ENCODE measurements around the gene PASD1.
"Not testable (repeated sequence)": the region's sequence is repeated elsewhere in the genome, so short reads cannot be mapped to it uniquely, and the experiment has no call there.

The PASD1 gene

DNA sequence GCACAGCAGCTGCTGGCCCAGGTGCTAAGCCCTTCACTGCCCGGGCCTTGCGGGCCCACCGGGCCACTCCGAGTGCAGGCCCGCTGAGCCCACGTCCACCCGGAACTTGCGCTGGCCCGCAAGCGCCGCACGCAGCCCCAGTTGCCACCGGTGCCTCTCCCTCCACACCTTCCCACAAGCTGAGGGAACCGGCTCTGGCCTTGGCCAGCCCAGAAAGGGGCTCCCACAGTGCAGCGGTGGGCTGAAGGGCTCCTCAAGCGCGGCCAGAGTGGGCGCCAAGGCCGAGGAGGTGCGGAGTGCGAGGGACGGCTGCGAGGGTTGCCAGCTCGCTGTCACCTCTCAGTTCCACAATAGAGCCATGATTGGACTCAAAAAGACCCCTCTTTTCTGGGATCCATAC is 472 bp upstream of the PASD1 start:
- not testable (repeated sequence) for H3K4me1 ChIP-seq (ENCODE audit: insufficient read depth, low read length); H3K9me3 ChIP-seq (ENCODE audit: control insufficient read depth, insufficient read depth, low read length); H3K36me3 ChIP-seq (ENCODE audit: insufficient read depth, low read length); H3K9ac ChIP-seq (ENCODE audit: low read depth, low read length)

DNA sequence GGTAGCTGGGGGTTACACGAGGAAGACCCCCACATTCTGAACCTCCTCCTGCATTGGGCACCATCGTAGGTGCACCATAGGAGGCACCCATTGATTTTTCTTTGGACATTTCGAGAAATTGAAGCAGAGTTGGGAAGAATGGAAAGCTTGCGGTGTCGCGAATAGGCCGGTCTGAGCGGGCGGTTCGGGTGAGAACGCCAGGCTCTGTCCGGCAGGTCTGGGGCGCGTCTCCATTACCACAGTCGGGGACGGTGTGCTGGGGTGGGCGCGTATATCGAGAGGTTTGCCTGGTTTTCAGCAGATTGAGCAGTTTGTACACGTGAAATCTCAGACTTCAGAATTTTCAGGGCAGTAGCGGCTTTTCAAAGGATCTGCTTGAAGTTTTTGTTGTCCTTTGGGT is 560 bp downstream of the PASD1 start:
- Histone ChIP-seq H3K4me1 (ENCODE audit: insufficient read depth, low read length) (no peaks in the 10 kb centered on the region), H3K36me3 (ENCODE audit: insufficient read depth, low read length) (no peaks in the 10 kb centered on the region), H3K9me3 (ENCODE audit: control insufficient read depth, insufficient read depth, low read length) (no peaks in the 10 kb centered on the region), H3K9ac (ENCODE audit: low read depth, low read length) (no peak overlapping the region)

DNA sequence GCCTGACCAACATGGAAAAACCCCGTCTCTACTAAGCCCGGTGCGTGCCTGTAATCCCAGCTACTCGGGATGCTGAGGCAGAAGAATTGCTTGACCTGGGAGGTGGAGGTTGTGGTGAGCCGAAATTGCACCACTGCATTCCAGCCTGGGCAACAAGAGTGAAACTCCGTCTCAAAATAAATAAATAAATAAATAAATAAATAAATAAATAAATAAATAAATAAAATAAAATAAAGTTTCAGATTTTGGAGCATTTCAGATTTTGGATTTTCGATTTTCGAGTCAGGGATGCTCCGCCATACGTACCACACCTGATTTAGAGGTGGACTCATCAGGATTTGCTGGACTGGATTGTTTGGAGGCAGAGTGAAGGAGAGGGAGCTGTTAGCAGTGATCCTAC is 3.4 kb downstream of the PASD1 start:
- H3K36me3 ChIP-seq (ENCODE audit: insufficient read depth, low read length); H3K9me3 ChIP-seq (ENCODE audit: control insufficient read depth, insufficient read depth, low read length); H3K4me1 ChIP-seq (ENCODE audit: insufficient read depth, low read length); H3K9ac ChIP-seq (ENCODE audit: low read depth, low read length): not testable (repeated sequence)

DNA sequence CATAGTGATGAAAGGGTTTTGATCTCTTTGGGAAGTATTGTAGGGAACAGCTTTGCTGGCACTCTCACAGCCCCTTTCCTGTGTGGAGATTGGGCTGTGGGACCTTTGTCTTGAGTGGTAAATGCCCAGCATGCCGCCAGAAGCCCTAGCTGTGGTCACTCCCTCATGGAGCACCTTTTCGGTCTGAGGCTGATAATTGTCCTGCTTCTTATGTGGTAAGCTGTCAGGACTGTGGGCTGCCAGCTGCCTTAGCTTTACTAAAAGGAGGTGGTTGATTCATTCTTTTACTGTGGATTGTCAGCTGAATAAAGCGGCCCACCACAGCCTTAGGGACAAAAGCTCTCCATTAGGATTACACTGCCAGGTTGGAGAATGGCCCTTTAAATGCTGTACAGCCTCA is 7.1 kb downstream of the PASD1 start:
- Histone ChIP-seq H3K9ac (ENCODE audit: low read depth, low read length) (no peak overlapping the region), H3K9me3 (ENCODE audit: control insufficient read depth, insufficient read depth, low read length) (no peaks in the 10 kb centered on the region)

DNA sequence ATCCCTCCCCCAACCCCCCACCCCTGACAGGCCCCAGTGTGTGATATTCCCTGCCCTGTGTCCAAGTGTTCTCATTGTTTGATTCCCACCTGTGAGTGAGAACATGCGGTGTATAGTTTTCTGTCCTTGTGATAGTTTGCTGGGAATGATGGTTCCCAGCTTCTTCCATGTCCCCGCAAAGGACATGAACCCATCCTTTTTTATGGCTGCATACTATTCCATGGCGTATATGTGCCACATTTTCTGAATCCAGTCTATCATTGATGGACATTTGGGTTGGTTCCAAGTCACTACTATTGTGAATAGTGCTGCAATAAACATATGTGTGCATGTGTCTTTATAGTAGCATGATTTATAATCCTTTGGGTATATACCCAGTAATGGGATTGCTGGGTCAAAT is 29.9 kb downstream of the PASD1 start:
- not testable (repeated sequence) for H3K9ac ChIP-seq (ENCODE audit: low read depth, low read length); H3K4me1 ChIP-seq (ENCODE audit: insufficient read depth, low read length); H3K9me3 ChIP-seq (ENCODE audit: control insufficient read depth, insufficient read depth, low read length); H3K36me3 ChIP-seq (ENCODE audit: insufficient read depth, low read length)

More for the DNA sequence above, 7.1 kb downstream of the PASD1 start:
- H3K4me1 ChIP-seq (ENCODE audit: insufficient read depth, low read length), result no peaks in the 10 kb centered on the region
- no peaks in the 10 kb centered on the region for H3K36me3 ChIP-seq (ENCODE audit: insufficient read depth, low read length)

DNA sequence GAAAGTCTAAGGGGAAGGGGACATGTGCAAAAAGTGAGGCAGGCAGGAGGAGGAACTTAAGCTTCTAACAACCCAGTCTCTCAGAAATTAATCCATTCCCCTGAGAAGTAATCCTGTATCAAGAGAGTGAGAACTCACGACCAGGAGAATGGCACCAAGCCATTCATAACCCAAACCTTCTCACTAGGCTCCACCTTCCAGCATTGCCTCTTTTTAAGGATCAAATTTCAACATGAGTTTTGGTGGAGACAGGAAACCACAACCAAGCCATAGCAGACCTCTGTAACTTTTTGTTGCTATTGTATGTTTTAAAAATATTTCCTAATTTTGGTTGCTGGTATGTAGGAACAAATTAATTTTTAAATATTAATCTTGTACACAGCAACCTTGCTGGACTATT is 32.8 kb downstream of the PASD1 start:
- Histone ChIP-seq H3K9me3 (ENCODE audit: control insufficient read depth, insufficient read depth, low read length) (peaks cover 9% of the 10 kb centered on the region), H3K9ac (ENCODE audit: low read depth, low read length) (no peak overlapping the region), H3K4me1 (ENCODE audit: insufficient read depth, low read length) (no peaks in the 10 kb centered on the region), H3K36me3 (ENCODE audit: insufficient read depth, low read length) (no peaks in the 10 kb centered on the region)

DNA sequence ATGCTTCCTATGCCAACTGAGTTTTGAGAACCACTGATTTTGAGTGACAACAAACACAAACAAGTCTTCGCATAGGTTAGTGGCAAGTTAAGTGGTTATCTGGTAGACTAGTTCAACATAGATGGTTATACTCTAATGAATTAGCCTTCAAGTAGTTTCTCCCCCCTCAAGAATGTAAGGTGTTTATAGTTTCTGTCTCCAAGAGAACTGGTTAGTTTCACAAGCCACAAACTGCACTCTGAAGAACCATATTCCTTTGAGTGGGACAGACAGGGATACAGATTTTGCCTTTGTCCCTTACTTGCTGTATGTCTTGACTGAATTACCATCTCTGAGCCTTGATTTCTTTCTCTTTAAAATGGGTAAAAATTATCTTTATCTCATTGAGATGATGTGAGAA is 41.5 kb downstream of the PASD1 start:
- no peak overlapping the region for H3K9ac ChIP-seq (ENCODE audit: low read depth, low read length)
- H3K9me3 ChIP-seq (ENCODE audit: control insufficient read depth, insufficient read depth, low read length), result peaks cover 9% of the 10 kb centered on the region

DNA sequence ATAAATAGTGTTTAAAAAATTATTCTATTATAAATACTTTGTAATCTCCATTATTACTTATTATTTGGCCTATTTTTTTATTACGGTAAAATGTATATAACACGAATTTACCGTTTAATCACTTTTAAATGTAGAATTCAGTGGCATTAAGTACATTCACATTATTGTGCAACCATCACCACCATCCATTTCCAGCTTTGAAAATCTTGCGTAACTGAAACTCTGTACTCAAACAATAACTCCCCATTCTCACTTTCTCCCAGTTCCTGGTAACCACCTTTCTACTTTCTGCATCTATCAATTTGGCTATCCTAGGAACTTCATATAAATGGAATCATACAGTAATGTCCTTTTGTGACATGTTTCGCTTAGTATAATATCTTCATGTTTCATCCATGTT is 45.7 kb downstream of the PASD1 start:
- H3K36me3 ChIP-seq (ENCODE audit: insufficient read depth, low read length), result no peaks in the 10 kb centered on the region
- H3K9me3 ChIP-seq (ENCODE audit: control insufficient read depth, insufficient read depth, low read length), result no peaks in the 10 kb centered on the region
- no peak overlapping the region for H3K9ac ChIP-seq (ENCODE audit: low read depth, low read length)
- H3K4me1 ChIP-seq (ENCODE audit: insufficient read depth, low read length), result peaks cover 7% of the 10 kb centered on the region; the same call in 1 of the 2 replicates

More for the DNA sequence above, 41.5 kb downstream of the PASD1 start:
- no peaks in the 10 kb centered on the region for H3K36me3 ChIP-seq (ENCODE audit: insufficient read depth, low read length)
- H3K4me1 ChIP-seq (ENCODE audit: insufficient read depth, low read length), result peaks cover 7% of the 10 kb centered on the region; the same call in 1 of the 2 replicates

DNA sequence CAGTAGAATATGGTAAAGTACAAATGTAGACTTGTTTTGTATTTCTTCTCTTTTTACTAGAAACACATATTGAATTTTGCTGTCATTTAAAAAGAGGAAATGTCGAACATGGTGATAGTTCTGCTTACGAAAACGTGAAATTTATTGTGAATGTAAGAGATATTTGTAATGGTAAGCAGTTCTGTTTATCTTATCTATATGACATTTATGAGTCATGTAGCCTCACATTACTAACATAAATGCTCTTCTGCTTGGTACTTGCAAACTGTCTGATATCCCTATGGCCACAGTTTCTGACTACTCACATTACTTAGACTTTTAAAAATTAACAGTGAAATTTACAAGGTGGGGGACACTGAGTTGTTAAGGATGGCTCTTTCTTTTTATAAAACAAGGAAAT is 57.9 kb downstream of the PASD1 start:
- Histone ChIP-seq H3K4me1 (ENCODE audit: insufficient read depth, low read length) (no peaks in the 10 kb centered on the region), H3K9ac (ENCODE audit: low read depth, low read length) (no peak overlapping the region), H3K36me3 (ENCODE audit: insufficient read depth, low read length) (no peaks in the 10 kb centered on the region), H3K9me3 (ENCODE audit: control insufficient read depth, insufficient read depth, low read length) (no peaks in the 10 kb centered on the region)

DNA sequence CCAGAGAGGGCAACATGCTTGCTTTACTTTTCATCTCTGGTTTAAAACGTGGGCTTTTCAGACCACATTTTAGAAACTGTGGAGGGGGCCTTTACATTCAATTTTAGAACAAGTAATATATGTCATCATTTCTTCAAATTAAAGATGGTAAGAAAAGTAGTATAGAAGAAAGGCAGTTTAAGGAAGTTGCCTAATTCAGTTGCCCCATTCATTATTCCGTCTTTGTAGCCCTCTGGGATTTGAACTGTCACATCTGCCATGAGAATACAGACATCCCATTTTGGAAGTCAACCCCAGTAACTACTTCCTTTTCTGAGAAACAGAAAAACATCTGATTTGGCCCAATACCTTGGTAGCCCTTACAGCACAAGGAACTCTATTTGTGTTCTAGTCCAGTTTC is 61.2 kb downstream of the PASD1 start:
- no peak overlapping the region for H3K9ac ChIP-seq (ENCODE audit: low read depth, low read length)
- H3K9me3 ChIP-seq (ENCODE audit: control insufficient read depth, insufficient read depth, low read length), result no peaks in the 10 kb centered on the region
- no peaks in the 10 kb centered on the region for H3K4me1 ChIP-seq (ENCODE audit: insufficient read depth, low read length)
- H3K36me3 ChIP-seq (ENCODE audit: insufficient read depth, low read length), result no peaks in the 10 kb centered on the region

DNA sequence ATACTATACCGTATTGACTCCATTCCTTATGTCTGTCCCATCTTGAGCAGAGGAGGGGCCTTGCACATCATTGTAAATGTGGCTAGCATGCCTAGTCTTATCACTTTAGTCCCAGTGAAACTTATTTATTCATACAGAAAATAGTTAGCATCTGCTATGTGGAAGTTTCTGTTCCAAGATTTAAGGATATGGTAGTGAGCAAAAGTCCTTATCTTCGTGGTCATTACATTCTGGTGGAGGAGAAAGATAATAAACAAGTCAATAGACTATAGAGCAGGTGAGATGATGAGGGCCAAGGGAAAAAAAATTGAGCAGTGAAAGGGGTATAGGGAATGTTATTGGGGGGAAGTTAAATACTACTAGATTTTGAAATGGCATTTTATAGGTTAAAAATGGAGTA is 68.3 kb downstream of the PASD1 start:
- Histone ChIP-seq H3K9ac (ENCODE audit: low read depth, low read length) (no peak overlapping the region), H3K4me1 (ENCODE audit: insufficient read depth, low read length) (no peaks in the 10 kb centered on the region), H3K36me3 (ENCODE audit: insufficient read depth, low read length) (no peaks in the 10 kb centered on the region), H3K9me3 (ENCODE audit: control insufficient read depth, insufficient read depth, low read length) (no peaks in the 10 kb centered on the region)

DNA sequence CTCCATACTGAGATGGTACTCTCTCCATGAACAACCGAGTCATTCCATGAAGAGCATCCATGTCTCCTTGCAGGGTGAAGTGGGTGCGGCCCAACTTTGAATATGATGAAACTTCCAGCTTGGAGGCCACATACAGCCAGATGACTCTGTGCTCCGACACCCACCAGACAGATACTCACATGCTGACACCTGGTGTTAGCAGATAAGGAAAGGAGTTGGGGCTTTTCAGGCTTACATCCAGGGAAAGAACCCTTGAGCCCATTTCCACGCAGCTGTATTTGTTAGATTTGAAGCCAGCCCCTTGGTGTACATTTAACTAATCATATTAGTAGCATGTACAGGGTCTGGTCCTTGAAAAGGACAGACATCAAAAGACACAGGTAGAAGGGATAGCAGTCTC is 69.7 kb downstream of the PASD1 start:
- Histone ChIP-seq H3K9ac (ENCODE audit: low read depth, low read length) (no peak overlapping the region), H3K9me3 (ENCODE audit: control insufficient read depth, insufficient read depth, low read length) (no peaks in the 10 kb centered on the region), H3K36me3 (ENCODE audit: insufficient read depth, low read length) (no peaks in the 10 kb centered on the region), H3K4me1 (ENCODE audit: insufficient read depth, low read length) (no peaks in the 10 kb centered on the region)

DNA sequence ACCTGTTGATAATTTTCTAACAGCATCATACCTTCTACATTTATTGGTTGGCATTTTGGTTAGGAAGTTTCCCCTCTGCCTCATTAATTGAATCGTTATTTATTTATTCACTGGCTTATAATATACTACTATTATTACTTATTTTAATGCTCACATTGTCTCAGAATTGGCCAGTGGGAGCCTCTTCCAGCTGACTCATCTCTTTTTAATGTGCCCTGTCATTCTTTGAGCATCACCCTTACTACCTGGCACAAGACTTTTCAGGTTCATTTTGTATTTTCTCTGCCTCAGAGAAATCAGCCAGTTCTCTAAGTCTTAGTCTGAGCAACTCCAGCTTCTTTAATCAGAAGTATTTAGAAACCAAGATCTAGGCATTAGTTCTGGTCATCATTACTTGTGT is 71.5 kb downstream of the PASD1 start:
- H3K9ac ChIP-seq (ENCODE audit: low read depth, low read length), result no peak overlapping the region
- H3K36me3 ChIP-seq (ENCODE audit: insufficient read depth, low read length), result no peaks in the 10 kb centered on the region
- H3K4me1 ChIP-seq (ENCODE audit: insufficient read depth, low read length), result no peaks in the 10 kb centered on the region

DNA sequence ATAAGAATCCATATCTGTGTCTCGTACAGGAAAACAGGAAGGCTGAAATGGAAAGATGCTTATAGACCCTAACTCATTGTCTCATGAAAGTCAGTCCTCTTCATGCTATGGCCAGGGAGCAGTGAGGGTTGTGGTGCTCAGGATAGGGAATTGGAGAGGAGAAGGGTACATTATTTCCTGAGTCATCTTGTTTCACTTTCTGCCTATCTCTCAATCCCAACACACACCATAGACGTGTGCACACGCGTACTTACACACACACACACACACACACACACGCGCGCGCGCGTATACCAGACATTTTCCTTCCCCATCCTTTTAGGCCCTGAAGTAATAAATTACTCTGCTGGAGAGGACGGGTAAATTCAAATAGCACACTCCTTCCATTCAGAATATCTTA is 78.1 kb downstream of the PASD1 start:
- no peak overlapping the region for H3K9ac ChIP-seq (ENCODE audit: low read depth, low read length)
- no peaks in the 10 kb centered on the region for H3K9me3 ChIP-seq (ENCODE audit: control insufficient read depth, insufficient read depth, low read length)
- H3K4me1 ChIP-seq (ENCODE audit: insufficient read depth, low read length), result no peaks in the 10 kb centered on the region
- no peaks in the 10 kb centered on the region for H3K36me3 ChIP-seq (ENCODE audit: insufficient read depth, low read length)

More for the DNA sequence above, 71.5 kb downstream of the PASD1 start:
- H3K9me3 ChIP-seq (ENCODE audit: control insufficient read depth, insufficient read depth, low read length), result no peaks in the 10 kb centered on the region

DNA sequence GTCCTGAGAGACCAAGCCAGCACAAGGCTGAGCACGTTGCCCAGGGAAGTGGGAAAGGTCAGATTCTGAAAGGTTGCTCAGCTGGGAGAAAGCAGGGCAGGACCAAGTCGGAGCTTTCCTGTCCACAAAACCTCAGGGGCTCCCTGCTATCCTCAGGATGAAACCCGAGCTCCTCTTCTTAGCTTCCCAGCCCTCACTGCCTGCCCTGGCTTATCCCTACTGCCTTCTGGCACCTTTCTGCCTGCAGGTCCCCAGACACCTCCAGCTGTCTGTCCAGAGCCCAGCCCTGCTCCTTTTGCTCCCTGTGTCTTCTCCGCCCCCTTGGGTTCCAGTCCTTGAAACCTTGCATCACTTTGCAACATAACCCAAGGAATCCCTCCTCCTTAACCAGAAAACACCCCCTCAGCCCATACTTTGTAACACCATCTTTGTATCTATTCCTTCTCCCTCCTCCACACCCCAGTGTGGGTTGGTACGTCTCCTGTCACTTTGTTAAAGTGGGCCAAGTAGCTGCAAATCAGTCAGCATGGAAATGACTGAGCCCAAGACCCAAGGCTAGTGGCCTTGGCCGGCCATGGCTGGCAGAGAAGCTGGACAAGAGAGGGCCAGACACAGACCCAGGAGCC is 111.8 kb downstream of the PASD1 start:
- no peaks in the 10 kb centered on the region for H3K36me3 ChIP-seq (ENCODE audit: insufficient read depth, low read length)
- H3K9ac ChIP-seq (ENCODE audit: low read depth, low read length), result no peak overlapping the region
- H3K9me3 ChIP-seq (ENCODE audit: control insufficient read depth, insufficient read depth, low read length), result no peaks in the 10 kb centered on the region
- H3K4me1 ChIP-seq (ENCODE audit: insufficient read depth, low read length), result no peaks in the 10 kb centered on the region

DNA sequence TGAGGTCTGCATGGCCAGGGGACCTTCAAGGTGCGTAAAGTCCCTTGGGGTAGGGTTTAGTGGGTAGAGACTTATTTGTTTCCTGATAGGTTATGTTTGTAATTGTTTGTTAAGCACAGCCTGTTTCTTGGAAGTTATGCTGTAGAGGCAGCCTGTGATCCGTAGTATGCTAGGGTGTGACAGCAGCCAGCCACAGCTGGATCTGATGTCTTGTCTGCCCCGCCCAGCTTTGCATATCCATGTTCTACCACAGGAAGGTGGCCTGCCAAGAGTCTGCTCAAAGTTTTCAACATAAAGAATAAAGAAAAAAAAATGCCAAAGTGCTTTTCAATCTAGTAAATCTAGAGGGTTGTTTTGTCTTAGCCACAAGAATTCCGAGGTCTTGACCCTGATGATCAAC is 112.7 kb downstream of the PASD1 start:
- H3K9me3 ChIP-seq (ENCODE audit: control insufficient read depth, insufficient read depth, low read length), result no peaks in the 10 kb centered on the region
- no peak overlapping the region for H3K9ac ChIP-seq (ENCODE audit: low read depth, low read length)
- no peaks in the 10 kb centered on the region for H3K36me3 ChIP-seq (ENCODE audit: insufficient read depth, low read length)
- no peaks in the 10 kb centered on the region for H3K4me1 ChIP-seq (ENCODE audit: insufficient read depth, low read length)

Measured in ES-I3 (cell line).